HepG2 (cell line): ENCODE results near the gene ART1.

Source experiments
- CEBPZ ChIP-seq: IDR thresholded peaks from 2 replicates; pipeline ENCODE4 v1.6.1; 2012; ENCODE audit warnings: low read length, improper control_type of control experiment
- CTCF ChIP-seq: sonication (generic); formaldehyde crosslinking; IDR thresholded peaks from 2 replicates; pipeline ENCODE4 v1.5.0; 2020; ENCODE audit warnings: mild to moderate bottlenecking, missing genetic modification reagents, moderate library complexity
- EP300 ChIP-seq, 3 experiments: sonication (generic) in 1 of 3; formaldehyde crosslinking in 1 of 3; IDR thresholded peaks; 2 replicates each; pipeline versions ENCODE4 v1.5.1 to v1.6.1; 2011 to 2020; ENCODE audit warnings: low read depth in 2 of 3, low read length in 2 of 3, borderline replicate concordance in 1 of 3, improper control_type of control experiment in 1 of 3, mild to moderate bottlenecking in 1 of 3, missing genetic modification reagents in 1 of 3, moderate library complexity in 1 of 3
- JUND ChIP-seq: sonication (generic); formaldehyde crosslinking; IDR thresholded peaks from 2 replicates; pipeline ENCODE4 v1.8.0; 2022; ENCODE audit warnings: mild to moderate bottlenecking, missing genetic modification reagents
- KDM1A ChIP-seq: IDR thresholded peaks from 2 replicates; pipeline ENCODE4 v1.6.1; 2016; ENCODE audit warnings: missing compliant biosample characterization
- MXI1 ChIP-seq: IDR thresholded peaks from 3 replicates; pipeline ENCODE4 v1.6.1; 2012; ENCODE audit warnings: low read depth, low read length, inconsistent platforms, borderline replicate concordance
- RAD21 ChIP-seq: fragments of 450-650 bp; formaldehyde crosslinking; IDR thresholded peaks from 2 replicates; pipeline ENCODE4 v1.5.0; 2020; ENCODE audit warnings: mild to moderate bottlenecking
- THAP8 ChIP-seq: sonication (generic); formaldehyde crosslinking; IDR thresholded peaks from 2 replicates; pipeline ENCODE4 v1.5.1; 2020; ENCODE audit warnings: missing genetic modification reagents, mild to moderate bottlenecking, borderline replicate concordance
- ZNF24 ChIP-seq: fragments of 450-650 bp; IDR thresholded peaks from 2 replicates; pipeline ENCODE4 v1.6.1; 2017; ENCODE audit warnings: antibody characterized with exemption, mild to moderate bottlenecking
- ZNF451 ChIP-seq: sonication (generic); formaldehyde crosslinking; IDR thresholded peaks from 2 replicates; pipeline ENCODE4 v1.5.0; 2020; ENCODE audit warnings: mild to moderate bottlenecking, missing genetic modification reagents
- ZNF563 ChIP-seq: sonication (generic); formaldehyde crosslinking; IDR thresholded peaks from 2 replicates; pipeline ENCODE4 v1.8.0; 2022; ENCODE audit warnings: mild to moderate bottlenecking, moderate library complexity, missing genetic modification reagents

- no peak for TF ChIP-seq EP300 (IDR thresholded peaks at IDR 0.05; ENCODE audit: low read depth in 2 of 2, low read length in 2 of 2)
- no peak for TF ChIP-seq EP300 (CRISPR knock-in tag; IDR thresholded peaks at IDR 0.05; ENCODE audit: borderline replicate concordance)
- TF ChIP-seq RAD21, result no peak
- TF ChIP-seq ZNF24, result no peak
- TF ChIP-seq JUND (CRISPR knock-in tag), result no peak
- TF ChIP-seq CEBPZ, result no peak
- no peak for TF ChIP-seq KDM1A (CRISPR knock-in tag)
- no peak for TF ChIP-seq MXI1
- TF ChIP-seq ZNF451 (CRISPR knock-in tag), result no peak
- no peak for TF ChIP-seq ZNF563 (CRISPR knock-in tag)
- no peak for TF ChIP-seq CTCF (CRISPR knock-in tag)
- TF ChIP-seq THAP8 (CRISPR knock-in tag), result no peak
Measured at GRCh38 chr11:3659595-3660515, 14.9 kb downstream of the ART1 start.
